Measurements from ENCODE around the gene MUC22. TPM values are rescaled to one million over a fixed set of nuclear protein-coding genes. Genes with fewer than 3 reads are reported as not detected.
"Not testable (repeated sequence)": the region's sequence is repeated elsewhere in the genome, so short reads cannot be mapped to it uniquely, and the experiment has no call there.

Gene MUC22
- total RNA-seq, 1 experiment from 2014 or later = not detected

GRCh38 chr6:31067028-31067427 is 56.8 kb downstream of the MUC22 start:
- H3K9me3 ChIP-seq (ENCODE audit: low read length); H3K9me2 ChIP-seq (replicated peaks; ENCODE audit: insufficient read depth, low read length); H3K36me3 ChIP-seq (ENCODE audit: insufficient read depth, low read length); H3K27ac ChIP-seq (ENCODE audit: low read length); H3K79me2 ChIP-seq (ENCODE audit: low read length); H3K4me1 ChIP-seq (ENCODE audit: low read length); H4K20me1 ChIP-seq (ENCODE audit: insufficient read depth, low read depth, low read length); H3K27me3 ChIP-seq (ENCODE audit: low read length); DNase-seq; H2AFZ ChIP-seq (ENCODE audit: low read length); H3K4me2 ChIP-seq (ENCODE audit: low read depth, low read length, poor library complexity, severe bottlenecking); H3K9ac ChIP-seq (ENCODE audit: low read length); H3K4me3 ChIP-seq (ENCODE audit: low read length): not testable (repeated sequence)

DNA sequence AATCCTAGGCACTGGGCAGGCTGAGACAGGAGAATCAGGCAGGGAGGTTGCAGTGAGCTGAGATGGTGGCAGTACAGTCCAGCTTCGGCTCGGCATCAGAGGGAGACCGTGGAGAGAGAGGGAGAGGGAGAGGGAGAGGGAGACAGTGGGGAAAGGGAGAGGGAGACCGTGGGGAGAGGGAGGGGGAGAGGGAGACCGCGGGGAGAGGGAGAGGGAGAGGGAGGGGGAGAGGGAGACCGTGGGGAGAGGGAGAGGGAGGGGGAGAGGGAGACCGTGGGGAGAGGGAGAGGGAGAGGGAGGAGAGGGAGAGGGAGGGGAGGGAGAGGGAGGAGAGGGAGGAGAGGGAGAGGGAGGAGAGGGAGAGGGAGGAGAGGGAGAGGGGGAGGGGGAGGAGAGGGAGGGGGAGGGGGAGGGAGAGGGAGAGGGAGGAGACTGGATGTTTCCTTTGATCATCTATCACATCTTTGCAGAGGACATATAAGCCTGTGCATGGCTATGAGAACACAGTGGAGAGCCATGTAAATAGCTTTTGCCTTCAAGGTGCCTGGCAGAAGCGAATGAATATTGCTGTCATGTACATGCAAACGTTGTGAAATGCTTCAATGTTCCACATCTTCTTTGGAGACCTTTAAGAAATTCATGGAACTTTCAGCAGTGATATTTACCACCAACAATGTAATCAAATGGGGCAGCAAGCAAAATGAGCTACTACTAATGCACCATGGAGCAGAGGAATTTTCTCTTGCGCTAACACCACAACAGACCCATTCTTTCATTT is 57.8 kb downstream of the MUC22 start:
- H3K9me2 ChIP-seq (replicated peaks; ENCODE audit: insufficient read depth, low read length); H3K4me1 ChIP-seq (ENCODE audit: low read length); H3K9me3 ChIP-seq (ENCODE audit: low read length); H3K9ac ChIP-seq (ENCODE audit: low read length); H3K27ac ChIP-seq (ENCODE audit: low read length); H3K4me3 ChIP-seq (ENCODE audit: low read length); H3K79me2 ChIP-seq (ENCODE audit: low read length); H4K20me1 ChIP-seq (ENCODE audit: insufficient read depth, low read depth, low read length); DNase-seq; H3K4me2 ChIP-seq (ENCODE audit: low read depth, low read length, poor library complexity, severe bottlenecking); H3K27me3 ChIP-seq (ENCODE audit: low read length); H3K36me3 ChIP-seq (ENCODE audit: insufficient read depth, low read length); H2AFZ ChIP-seq (ENCODE audit: low read length): not testable (repeated sequence)

- no peak overlapping the region for H3K4me2 ChIP-seq (ENCODE audit: low read depth, low read length, poor library complexity, severe bottlenecking)
- no peaks in the 10 kb centered on the region for H3K4me1 ChIP-seq (ENCODE audit: low read length)
- no peak overlapping the region for H3K27ac ChIP-seq (ENCODE audit: low read length)
- no peak overlapping the region for H3K4me3 ChIP-seq (ENCODE audit: low read length)
- no peak overlapping the region for H3K9ac ChIP-seq (ENCODE audit: low read length)
- no peaks in the 10 kb centered on the region for H3K9me3 ChIP-seq (ENCODE audit: low read length)
- DNase-seq = peak; percentile 92
- no peaks in the 10 kb centered on the region for H4K20me1 ChIP-seq (ENCODE audit: insufficient read depth, low read depth, low read length)
- no peaks in the 10 kb centered on the region for H3K79me2 ChIP-seq (ENCODE audit: low read length)
- H2AFZ ChIP-seq (ENCODE audit: low read length) = no peak overlapping the region
- no peaks in the 10 kb centered on the region for H3K9me2 ChIP-seq (replicated peaks; ENCODE audit: insufficient read depth, low read length)
- no peaks in the 10 kb centered on the region for H3K36me3 ChIP-seq (ENCODE audit: insufficient read depth, low read length)
- H3K27me3 ChIP-seq (ENCODE audit: low read length) = no peaks in the 10 kb centered on the region
Observed at GRCh38 chr6:31068669-31069340, 58.5 kb downstream of the MUC22 start.

GRCh38 chr6:31070711-31071197 is 60.5 kb downstream of the MUC22 start:
- H2AFZ ChIP-seq (ENCODE audit: low read length) = no peak overlapping the region
- DNase-seq = peak; percentile 60

GRCh38 chr6:31074401-31074800 is 64.1 kb downstream of the MUC22 start:
- H3K4me1 ChIP-seq (ENCODE audit: low read length) = no peaks in the 10 kb centered on the region; the same call in 1 of the 2 replicates
- no peaks in the 10 kb centered on the region for H3K27me3 ChIP-seq (ENCODE audit: low read length)
- no peaks in the 10 kb centered on the region for H3K9me3 ChIP-seq (ENCODE audit: low read length)
- no peak overlapping the region for H3K9ac ChIP-seq (ENCODE audit: low read length)
- H2AFZ ChIP-seq (ENCODE audit: low read length) = no peak overlapping the region
- H3K36me3 ChIP-seq (ENCODE audit: insufficient read depth, low read length) = no peaks in the 10 kb centered on the region
- H3K27ac ChIP-seq (ENCODE audit: low read length) = no peak overlapping the region
- no peak for DNase-seq
- H3K9me2 ChIP-seq (replicated peaks; ENCODE audit: insufficient read depth, low read length) = no peaks in the 10 kb centered on the region
- no peak overlapping the region for H3K4me3 ChIP-seq (ENCODE audit: low read length)
- no peaks in the 10 kb centered on the region for H3K79me2 ChIP-seq (ENCODE audit: low read length)
- no peaks in the 10 kb centered on the region for H4K20me1 ChIP-seq (ENCODE audit: insufficient read depth, low read depth, low read length)
- H3K4me2 ChIP-seq (ENCODE audit: low read depth, low read length, poor library complexity, severe bottlenecking) = no peak overlapping the region

More at GRCh38 chr6:31070711-31071197, 60.5 kb downstream of the MUC22 start:
- no peak overlapping the region for H3K4me3 ChIP-seq (ENCODE audit: low read length)
- H3K27ac ChIP-seq (ENCODE audit: low read length) = no peak overlapping the region
- H4K20me1 ChIP-seq (ENCODE audit: insufficient read depth, low read depth, low read length) = no peaks in the 10 kb centered on the region
- H3K4me2 ChIP-seq (ENCODE audit: low read depth, low read length, poor library complexity, severe bottlenecking) = no peak overlapping the region
- no peak overlapping the region for H3K9ac ChIP-seq (ENCODE audit: low read length)
- no peaks in the 10 kb centered on the region for H3K9me3 ChIP-seq (ENCODE audit: low read length)
- H3K36me3 ChIP-seq (ENCODE audit: insufficient read depth, low read length) = no peaks in the 10 kb centered on the region
- no peaks in the 10 kb centered on the region for H3K27me3 ChIP-seq (ENCODE audit: low read length)
- no peaks in the 10 kb centered on the region for H3K79me2 ChIP-seq (ENCODE audit: low read length)
- no peaks in the 10 kb centered on the region for H3K9me2 ChIP-seq (replicated peaks; ENCODE audit: insufficient read depth, low read length)
- H3K4me1 ChIP-seq (ENCODE audit: low read length) = no peaks in the 10 kb centered on the region

DNA sequence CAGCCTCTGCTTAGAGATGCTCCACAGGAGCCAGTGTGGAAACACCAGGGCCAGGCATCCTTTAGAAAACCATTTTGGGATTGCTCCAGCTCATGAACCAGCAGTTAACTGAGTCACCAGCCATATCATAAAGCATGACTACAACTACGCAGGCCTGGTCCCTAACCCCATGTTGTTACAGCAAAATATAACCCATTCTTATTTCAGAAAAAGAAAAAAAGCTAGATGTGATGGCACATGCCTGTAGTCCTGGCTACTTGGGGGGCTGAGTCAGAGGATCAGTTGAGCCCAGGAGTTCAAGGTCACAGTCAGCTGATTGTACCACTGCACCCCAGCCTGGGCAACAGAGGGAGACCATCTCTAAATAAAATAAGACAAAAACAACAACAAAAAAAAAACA is 65.3 kb downstream of the MUC22 start:
- Histone ChIP-seq H2AFZ (ENCODE audit: low read length) (no peak overlapping the region), H3K27me3 (ENCODE audit: low read length) (no peaks in the 10 kb centered on the region), H3K4me1 (ENCODE audit: low read length) (no peaks in the 10 kb centered on the region; the same call in 1 of the 2 replicates), H3K27ac (ENCODE audit: low read length) (no peak overlapping the region), H3K36me3 (ENCODE audit: insufficient read depth, low read length) (no peaks in the 10 kb centered on the region), H3K79me2 (ENCODE audit: low read length) (no peaks in the 10 kb centered on the region), H3K9me3 (ENCODE audit: low read length) (no peaks in the 10 kb centered on the region), H3K4me3 (ENCODE audit: low read length) (no peak overlapping the region), H3K9me2 (replicated peaks; ENCODE audit: insufficient read depth, low read length) (no peaks in the 10 kb centered on the region), H3K9ac (ENCODE audit: low read length) (no peak overlapping the region), H4K20me1 (ENCODE audit: insufficient read depth, low read depth, low read length) (no peaks in the 10 kb centered on the region), H3K4me2 (ENCODE audit: low read depth, low read length, poor library complexity, severe bottlenecking) (no peak overlapping the region)
- no peak for DNase-seq

GRCh38 chr6:31076611-31077010 is 66.3 kb downstream of the MUC22 start:
- no peaks in the 10 kb centered on the region; the same call in 1 of the 2 replicates for H3K4me1 ChIP-seq (ENCODE audit: low read length)
- H3K4me2 ChIP-seq (ENCODE audit: low read depth, low read length, poor library complexity, severe bottlenecking) = no peak overlapping the region
- no peak overlapping the region for H3K9ac ChIP-seq (ENCODE audit: low read length)
- H4K20me1 ChIP-seq (ENCODE audit: insufficient read depth, low read depth, low read length) = no peaks in the 10 kb centered on the region
- H3K9me3 ChIP-seq (ENCODE audit: low read length) = no peaks in the 10 kb centered on the region
- H3K79me2 ChIP-seq (ENCODE audit: low read length) = no peaks in the 10 kb centered on the region
- H2AFZ ChIP-seq (ENCODE audit: low read length) = no peak overlapping the region
- H3K27me3 ChIP-seq (ENCODE audit: low read length) = no peaks in the 10 kb centered on the region
- DNase-seq = no peak
- H3K27ac ChIP-seq (ENCODE audit: low read length) = no peak overlapping the region
- no peaks in the 10 kb centered on the region for H3K9me2 ChIP-seq (replicated peaks; ENCODE audit: insufficient read depth, low read length)
- no peak overlapping the region for H3K4me3 ChIP-seq (ENCODE audit: low read length)
- H3K36me3 ChIP-seq (ENCODE audit: insufficient read depth, low read length) = no peaks in the 10 kb centered on the region

- Histone ChIP-seq H3K4me2 (ENCODE audit: low read depth, low read length, poor library complexity, severe bottlenecking) (no peak overlapping the region), H3K9me2 (replicated peaks; ENCODE audit: insufficient read depth, low read length) (no peaks in the 10 kb centered on the region), H3K27ac (ENCODE audit: low read length) (no peak overlapping the region), H3K79me2 (ENCODE audit: low read length) (no peaks in the 10 kb centered on the region), H3K9me3 (ENCODE audit: low read length) (no peaks in the 10 kb centered on the region), H3K4me1 (ENCODE audit: low read length) (peaks cover 22% of the 10 kb centered on the region), H3K9ac (ENCODE audit: low read length) (no peak overlapping the region), H3K27me3 (ENCODE audit: low read length) (no peaks in the 10 kb centered on the region), H4K20me1 (ENCODE audit: insufficient read depth, low read depth, low read length) (no peaks in the 10 kb centered on the region), H3K36me3 (ENCODE audit: insufficient read depth, low read length) (no peaks in the 10 kb centered on the region), H2AFZ (ENCODE audit: low read length) (no peak overlapping the region), H3K4me3 (ENCODE audit: low read length) (no peak overlapping the region)
- peak; percentile 83 for DNase-seq
Observed at GRCh38 chr6:31079656-31080261, 69.5 kb downstream of the MUC22 start.

All from Karpas-422 (cell line).